RWPE1 (cell line): ENCODE results near the gene C3orf38.
A peak's percentile ranks its signal among the peaks of the same experiment; 100 is the strongest.

Source experiments
- CTCF ChIA-PET: fragments of 350-600 bp; sonication (Branson Sonifier 250); formaldehyde crosslinking; extraction: SDS; loops from one replicate; lab custom pipeline; 2021; lab: Yijun Ruan, JAX
- POLR2A ChIA-PET: fragments of 400-600 bp; formaldehyde crosslinking; extraction: SDS; loops from one replicate; lab custom pipeline; 2020; ENCODE audit warnings: antibody characterized with exemption; ENCODE audit not compliant: low non-redundant PET; lab: Yijun Ruan, JAX
- DNase-seq: peaks from one replicate; pipeline ENCODE4 v3.0.0; 2012; ENCODE audit warnings: low spot score
- H3K27ac ChIP-seq: fragments of 450-650 bp; 2 replicates; pipeline ENCODE4 v1.5.1; 2017
- TF ChIP-seq, protein P1 (sequence below): fragments of 450-650 bp; conservative IDR thresholded peaks from 2 replicates; pipeline ENCODE4 v1.5.1; 2017; ENCODE audit warnings: low read depth, mild to moderate bottlenecking

C3orf38 gene

DNA sequence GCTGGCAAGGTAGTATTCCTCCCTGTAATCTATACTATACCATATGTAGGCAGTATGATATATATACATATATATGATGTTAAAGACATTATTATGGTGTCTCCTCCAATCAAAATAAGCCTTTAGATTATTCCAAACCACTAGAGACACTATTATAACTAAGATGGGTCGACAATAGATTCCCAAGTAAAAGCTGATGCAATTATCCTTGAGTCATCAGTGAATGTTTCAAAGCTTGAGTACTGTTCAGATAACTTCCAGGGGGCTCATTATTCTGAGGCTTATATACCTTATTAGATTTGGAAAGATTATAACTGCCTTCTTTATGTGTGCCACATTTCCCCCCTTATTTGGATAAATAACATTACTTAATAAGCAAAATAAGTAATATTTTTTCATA is 11.9 kb upstream of the C3orf38 start:
- POLR2A ChIA-PET = no interaction called here
- peak; percentile 5 for DNase-seq
- H3K27ac ChIP-seq = no peak overlapping the region
- TF ChIP-seq, protein P1, sequence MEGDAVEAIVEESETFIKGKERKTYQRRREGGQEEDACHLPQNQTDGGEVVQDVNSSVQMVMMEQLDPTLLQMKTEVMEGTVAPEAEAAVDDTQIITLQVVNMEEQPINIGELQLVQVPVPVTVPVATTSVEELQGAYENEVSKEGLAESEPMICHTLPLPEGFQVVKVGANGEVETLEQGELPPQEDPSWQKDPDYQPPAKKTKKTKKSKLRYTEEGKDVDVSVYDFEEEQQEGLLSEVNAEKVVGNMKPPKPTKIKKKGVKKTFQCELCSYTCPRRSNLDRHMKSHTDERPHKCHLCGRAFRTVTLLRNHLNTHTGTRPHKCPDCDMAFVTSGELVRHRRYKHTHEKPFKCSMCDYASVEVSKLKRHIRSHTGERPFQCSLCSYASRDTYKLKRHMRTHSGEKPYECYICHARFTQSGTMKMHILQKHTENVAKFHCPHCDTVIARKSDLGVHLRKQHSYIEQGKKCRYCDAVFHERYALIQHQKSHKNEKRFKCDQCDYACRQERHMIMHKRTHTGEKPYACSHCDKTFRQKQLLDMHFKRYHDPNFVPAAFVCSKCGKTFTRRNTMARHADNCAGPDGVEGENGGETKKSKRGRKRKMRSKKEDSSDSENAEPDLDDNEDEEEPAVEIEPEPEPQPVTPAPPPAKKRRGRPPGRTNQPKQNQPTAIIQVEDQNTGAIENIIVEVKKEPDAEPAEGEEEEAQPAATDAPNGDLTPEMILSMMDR = no peak
- CTCF ChIA-PET = interaction anchor here (0.6 kb wide), 1 partner anchor 73 kb away, joined by 3 read pairs; no protein-coding TSS in a partner anchor

DNA sequence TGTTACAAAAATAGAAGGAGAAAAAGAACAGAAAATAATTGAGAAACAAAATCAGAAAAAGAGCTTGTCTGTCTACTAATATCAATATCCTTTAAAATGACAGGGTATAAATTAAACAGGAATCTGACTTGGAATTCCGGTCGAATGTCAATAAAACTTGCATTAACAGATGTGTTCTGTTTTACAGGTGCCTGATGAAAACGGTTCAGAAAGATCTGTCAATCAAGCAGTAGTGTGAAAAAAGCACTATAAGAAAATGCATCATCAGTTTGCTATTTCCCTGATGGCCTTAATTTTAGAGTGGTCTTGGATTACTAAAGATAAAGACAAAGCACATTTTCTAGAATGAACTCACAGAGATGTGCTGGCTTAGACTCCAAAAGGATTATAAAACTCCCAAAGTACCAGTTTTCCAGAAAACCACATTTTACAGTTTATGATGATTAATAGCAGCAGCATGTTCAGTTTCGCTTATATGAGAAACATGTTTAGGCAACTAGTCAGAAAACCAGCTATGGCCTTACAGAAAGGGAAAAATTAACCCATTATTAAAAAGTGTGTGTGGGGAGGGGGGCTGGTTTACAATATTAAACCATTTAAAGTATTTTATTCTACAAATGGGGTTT is 8.2 kb upstream of the C3orf38 start:
- ChIA-PET POLR2A (no interaction called here), CTCF (no interaction called here)
- H3K27ac ChIP-seq = no peak overlapping the region
- TF ChIP-seq, protein P1 = no peak
- DNase-seq = peak; percentile 8

DNA sequence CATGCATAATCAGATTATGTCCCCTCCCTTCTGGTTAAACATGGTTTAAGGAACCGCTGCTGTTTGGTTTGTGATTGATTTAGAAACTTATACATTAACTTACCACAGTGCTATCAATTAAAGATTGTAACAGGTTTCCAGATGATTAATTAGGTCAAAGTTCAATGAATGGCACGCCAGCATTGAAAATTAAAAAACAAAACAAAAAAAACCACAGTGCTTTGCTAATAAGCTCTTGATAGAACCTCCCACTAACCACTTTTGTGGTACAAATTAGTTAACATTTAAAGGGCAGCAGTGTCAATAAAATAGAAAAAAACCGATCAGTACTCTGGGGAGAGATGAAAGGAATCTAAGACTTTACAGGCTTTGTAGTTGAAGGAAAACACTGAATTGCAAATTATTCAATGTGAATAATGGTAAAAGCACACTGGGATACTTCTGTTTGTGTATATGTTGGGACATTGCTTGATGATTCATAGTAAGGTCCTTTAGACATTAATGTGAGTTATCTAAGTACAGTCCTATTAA is 7.6 kb upstream of the C3orf38 start:
- ChIA-PET CTCF (no interaction called here), POLR2A (no interaction called here)
- H3K27ac ChIP-seq = no peak overlapping the region
- peak; percentile 1 for DNase-seq
- TF ChIP-seq, protein P1 = no peak

DNA sequence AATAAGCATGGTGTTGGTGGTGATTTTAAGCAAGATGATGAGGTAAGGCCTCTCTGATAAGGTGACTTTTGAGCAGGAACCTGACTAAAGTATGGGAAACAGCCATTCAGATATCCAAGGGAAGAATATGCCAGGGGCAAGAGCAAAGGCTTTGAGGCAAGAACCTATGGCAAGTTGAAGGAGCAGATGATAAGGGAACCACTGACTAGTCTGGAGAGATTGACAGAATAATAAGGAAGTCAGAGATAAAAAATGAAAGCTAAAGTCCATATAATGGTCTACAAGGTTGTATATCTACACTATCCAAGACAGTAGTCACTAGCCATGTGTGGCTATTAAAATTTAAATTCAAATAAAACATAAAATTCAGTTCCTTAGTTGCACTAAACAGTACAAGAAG is 2.5 kb upstream of the C3orf38 start:
- POLR2A ChIA-PET = no interaction called here
- CTCF ChIA-PET = no interaction called here
- TF ChIP-seq, protein P1 = no peak
- no peak overlapping the region for H3K27ac ChIP-seq
- DNase-seq = no peak

DNA sequence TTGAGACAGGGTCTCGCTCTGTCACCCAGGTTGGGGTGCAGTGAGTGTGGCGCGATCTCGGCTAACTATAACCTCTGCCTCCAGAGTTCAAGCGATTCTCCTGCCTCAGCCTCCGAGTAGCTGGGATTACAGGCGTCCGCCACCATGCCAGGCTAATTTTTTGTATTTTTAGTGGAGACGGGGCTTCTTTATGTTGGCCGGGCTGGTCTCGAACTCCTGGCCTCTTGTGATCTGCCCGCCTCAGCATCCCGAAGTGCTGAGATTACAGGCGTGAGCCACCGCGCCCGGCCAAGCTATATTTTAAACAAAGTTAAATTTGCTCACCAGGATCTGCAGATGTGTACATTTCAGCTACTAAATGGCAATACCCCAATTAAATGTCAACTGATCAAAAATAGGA is 1.1 kb upstream of the C3orf38 start:
- H3K27ac ChIP-seq = peak overlapping the region; percentile 97
- TF ChIP-seq, protein P1 = no peak
- CTCF ChIA-PET = interaction anchor here (0.6 kb wide), 1 partner anchor 17 kb away, joined by 8 read pairs; no protein-coding TSS in a partner anchor
- POLR2A ChIA-PET = no interaction called here
- no peak for DNase-seq

DNA sequence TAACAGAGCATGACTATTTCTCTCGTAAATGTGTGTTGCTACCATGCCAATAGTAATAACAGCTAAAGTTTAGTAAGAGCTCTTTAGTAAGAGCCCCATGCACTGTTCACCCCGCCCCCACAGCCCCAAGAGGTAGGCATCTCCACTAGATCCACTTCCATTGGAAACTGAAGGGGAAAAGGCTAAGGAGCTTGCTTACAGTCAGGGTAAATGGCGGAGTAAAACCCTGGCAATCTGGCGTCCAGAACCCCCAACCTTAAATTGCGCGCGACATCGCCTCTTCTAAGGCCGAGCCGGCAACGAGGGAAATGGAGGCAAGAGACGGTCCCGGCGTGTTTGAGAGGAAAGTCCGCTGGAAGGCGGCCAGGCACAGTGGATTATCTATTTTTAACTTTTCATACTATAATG is 654 bp upstream of the C3orf38 start:
- CTCF ChIA-PET = interaction anchor here (0.6 kb wide), 1 partner anchor 17 kb away, joined by 8 read pairs; no protein-coding TSS in a partner anchor
- peak; percentile 13 for DNase-seq
- POLR2A ChIA-PET = no interaction called here
- peak overlapping the region; percentile 97 for H3K27ac ChIP-seq
- TF ChIP-seq, protein P1 = no peak
